Measurements from ENCODE around the gene OLFML2A.
"Not testable (repeated sequence)": the region's sequence is repeated elsewhere in the genome, so short reads cannot be mapped to it uniquely, and the experiment has no call there.

DNA sequence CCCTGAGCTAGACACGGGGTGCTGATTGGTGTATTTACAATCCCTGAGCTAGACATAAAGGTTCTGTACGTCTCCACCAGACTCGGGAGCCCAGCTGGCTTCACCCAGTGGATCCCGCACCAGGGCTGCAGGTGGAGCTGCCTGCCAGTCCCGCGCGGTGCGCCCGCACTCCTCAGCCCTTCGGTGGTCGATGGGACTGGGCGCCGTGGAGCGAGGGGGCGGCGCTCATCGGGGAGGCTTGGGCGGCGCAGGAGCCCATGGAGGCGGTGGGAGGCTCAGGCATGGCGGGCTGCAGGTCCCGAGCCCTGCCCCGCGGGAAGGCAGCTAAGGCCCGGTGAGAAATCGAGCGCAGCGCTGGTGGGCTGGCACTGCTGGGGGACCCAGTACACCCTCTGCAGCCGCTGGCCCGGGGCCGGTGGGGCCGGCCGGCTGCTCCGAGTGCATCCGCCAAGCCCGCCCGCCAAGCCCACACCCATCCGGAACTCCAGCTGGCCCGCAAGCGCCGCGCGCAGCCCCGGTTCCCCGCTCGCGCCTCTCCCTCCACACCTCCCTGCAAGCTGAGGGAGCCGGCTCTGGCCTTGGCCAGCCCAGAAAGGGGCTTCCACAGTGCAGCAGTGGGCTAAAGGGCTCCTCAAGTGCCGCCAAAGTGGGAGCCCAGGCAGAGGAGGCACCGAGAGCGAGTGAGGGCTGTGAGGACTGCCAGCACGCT, 61.8 kb downstream of the OLFML2A start:
- TF ChIP-seq, protein P1, sequence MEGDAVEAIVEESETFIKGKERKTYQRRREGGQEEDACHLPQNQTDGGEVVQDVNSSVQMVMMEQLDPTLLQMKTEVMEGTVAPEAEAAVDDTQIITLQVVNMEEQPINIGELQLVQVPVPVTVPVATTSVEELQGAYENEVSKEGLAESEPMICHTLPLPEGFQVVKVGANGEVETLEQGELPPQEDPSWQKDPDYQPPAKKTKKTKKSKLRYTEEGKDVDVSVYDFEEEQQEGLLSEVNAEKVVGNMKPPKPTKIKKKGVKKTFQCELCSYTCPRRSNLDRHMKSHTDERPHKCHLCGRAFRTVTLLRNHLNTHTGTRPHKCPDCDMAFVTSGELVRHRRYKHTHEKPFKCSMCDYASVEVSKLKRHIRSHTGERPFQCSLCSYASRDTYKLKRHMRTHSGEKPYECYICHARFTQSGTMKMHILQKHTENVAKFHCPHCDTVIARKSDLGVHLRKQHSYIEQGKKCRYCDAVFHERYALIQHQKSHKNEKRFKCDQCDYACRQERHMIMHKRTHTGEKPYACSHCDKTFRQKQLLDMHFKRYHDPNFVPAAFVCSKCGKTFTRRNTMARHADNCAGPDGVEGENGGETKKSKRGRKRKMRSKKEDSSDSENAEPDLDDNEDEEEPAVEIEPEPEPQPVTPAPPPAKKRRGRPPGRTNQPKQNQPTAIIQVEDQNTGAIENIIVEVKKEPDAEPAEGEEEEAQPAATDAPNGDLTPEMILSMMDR (IDR thresholded peaks at IDR 0.05) = not testable (repeated sequence)
- TF ChIP-seq POLR2A, EP300 (IDR thresholded peaks at IDR 0.05): not testable (repeated sequence)
